ENCODE data around the gene ANKRD52.
"Not testable (repeated sequence)": the region's sequence is repeated elsewhere in the genome, so short reads cannot be mapped to it uniquely, and the experiment has no call there.

The ANKRD52 gene

GRCh38 chr12:56298828-56299227 lies 40.6 kb upstream of the ANKRD52 start:
- DNase-seq (ENCODE audit: insufficient read length, low spot score) (no peak), FAIRE-seq (no peak)
- no peak for TF ChIP-seq POLR2A (IDR thresholded peaks at IDR 0.05; ENCODE audit: low read depth, low read length)
- no peak for TF ChIP-seq SPI1 (IDR thresholded peaks at IDR 0.05; ENCODE audit: low read depth, low read length)
- no peak for TF ChIP-seq PAX5 (IDR thresholded peaks at IDR 0.05; ENCODE audit: insufficient read depth, low read length, severe bottlenecking)

DNA sequence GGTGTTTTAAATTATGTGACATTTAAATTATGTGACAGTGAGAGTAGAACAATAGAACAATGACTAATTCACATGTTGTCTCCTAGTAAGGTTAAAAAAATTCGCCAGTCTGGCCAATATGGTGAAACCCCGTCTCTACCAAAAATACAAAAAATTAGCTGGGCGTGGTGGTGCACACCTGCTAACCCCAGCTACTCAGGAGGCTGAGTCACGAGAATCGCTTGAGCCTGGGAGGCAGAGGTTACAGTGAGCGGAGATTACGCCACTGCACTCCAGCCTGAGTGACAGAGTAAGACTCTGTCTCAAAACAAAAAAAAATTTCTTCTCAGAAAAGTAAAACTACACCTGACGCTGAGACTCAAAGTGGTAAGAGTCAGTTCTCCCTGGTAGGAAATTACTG lies 39.2 kb upstream of the ANKRD52 start:
- no peak for TF ChIP-seq PAX5 (IDR thresholded peaks at IDR 0.05; ENCODE audit: insufficient read depth, low read length, severe bottlenecking)
- TF ChIP-seq TAF1 (IDR thresholded peaks at IDR 0.05; ENCODE audit: low read depth, low read length): no peak
- TF ChIP-seq SPI1 (IDR thresholded peaks at IDR 0.05; ENCODE audit: low read depth, low read length): no peak
- no peak for TF ChIP-seq POLR2AphosphoS5 (IDR thresholded peaks at IDR 0.05; ENCODE audit: low read depth, low read length)
- TF ChIP-seq POLR2A (IDR thresholded peaks at IDR 0.05; ENCODE audit: low read depth, low read length): no peak
- TF ChIP-seq POU2F2 (IDR thresholded peaks at IDR 0.05; ENCODE audit: low read depth, low read length): no peak
- no peak for DNase-seq (ENCODE audit: insufficient read length, low spot score)
- FAIRE-seq: no peak

DNA sequence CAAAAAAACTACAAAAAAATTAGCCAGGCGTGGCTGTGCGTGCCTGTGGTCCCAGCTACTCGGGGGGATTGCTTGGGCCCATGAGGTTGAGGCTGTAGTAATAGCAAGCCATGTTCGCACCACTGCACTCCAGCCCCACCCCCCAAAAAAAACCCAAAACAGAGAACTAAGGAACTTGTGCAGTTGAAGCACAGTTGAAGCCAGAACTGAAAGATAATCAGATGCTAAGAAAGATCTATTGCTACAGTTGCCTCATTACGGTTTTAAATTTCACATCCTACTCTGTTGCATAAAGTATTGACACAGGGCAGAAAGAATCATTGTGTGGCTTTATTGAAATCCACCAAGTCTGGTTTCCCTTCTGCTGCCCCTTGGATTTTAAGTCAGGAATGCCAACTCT lies 38.1 kb upstream of the ANKRD52 start:
- TF ChIP-seq POLR2AphosphoS5 (IDR thresholded peaks at IDR 0.05; ENCODE audit: low read depth, low read length): no peak
- no peak for TF ChIP-seq POLR2A (IDR thresholded peaks at IDR 0.05; ENCODE audit: low read depth, low read length)
- no peak for TF ChIP-seq TAF1 (IDR thresholded peaks at IDR 0.05; ENCODE audit: low read depth, low read length)
- no peak for TF ChIP-seq POU2F2 (IDR thresholded peaks at IDR 0.05; ENCODE audit: low read depth, low read length)
- peak; percentile 66 for TF ChIP-seq PAX5 (IDR thresholded peaks at IDR 0.05; ENCODE audit: insufficient read depth, low read length, severe bottlenecking)
- TF ChIP-seq SPI1 (IDR thresholded peaks at IDR 0.05; ENCODE audit: low read depth, low read length): no peak
- DNase-seq (ENCODE audit: insufficient read length, low spot score): no peak
- FAIRE-seq: no peak

GRCh38 chr12:56293795-56294194 lies 35.6 kb upstream of the ANKRD52 start:
- TF ChIP-seq POLR2A (IDR thresholded peaks at IDR 0.05; ENCODE audit: low read depth, low read length) (no peak), SPI1 (IDR thresholded peaks at IDR 0.05; ENCODE audit: low read depth, low read length) (no peak), POLR2AphosphoS5 (IDR thresholded peaks at IDR 0.05; ENCODE audit: low read depth, low read length) (no peak), POU2F2 (IDR thresholded peaks at IDR 0.05; ENCODE audit: low read depth, low read length) (no peak), TAF1 (IDR thresholded peaks at IDR 0.05; ENCODE audit: low read depth, low read length) (no peak), PAX5 (IDR thresholded peaks at IDR 0.05; ENCODE audit: insufficient read depth, low read length, severe bottlenecking) (no peak)
- no peak for FAIRE-seq
- no peak for DNase-seq (ENCODE audit: insufficient read length, low spot score)

DNA sequence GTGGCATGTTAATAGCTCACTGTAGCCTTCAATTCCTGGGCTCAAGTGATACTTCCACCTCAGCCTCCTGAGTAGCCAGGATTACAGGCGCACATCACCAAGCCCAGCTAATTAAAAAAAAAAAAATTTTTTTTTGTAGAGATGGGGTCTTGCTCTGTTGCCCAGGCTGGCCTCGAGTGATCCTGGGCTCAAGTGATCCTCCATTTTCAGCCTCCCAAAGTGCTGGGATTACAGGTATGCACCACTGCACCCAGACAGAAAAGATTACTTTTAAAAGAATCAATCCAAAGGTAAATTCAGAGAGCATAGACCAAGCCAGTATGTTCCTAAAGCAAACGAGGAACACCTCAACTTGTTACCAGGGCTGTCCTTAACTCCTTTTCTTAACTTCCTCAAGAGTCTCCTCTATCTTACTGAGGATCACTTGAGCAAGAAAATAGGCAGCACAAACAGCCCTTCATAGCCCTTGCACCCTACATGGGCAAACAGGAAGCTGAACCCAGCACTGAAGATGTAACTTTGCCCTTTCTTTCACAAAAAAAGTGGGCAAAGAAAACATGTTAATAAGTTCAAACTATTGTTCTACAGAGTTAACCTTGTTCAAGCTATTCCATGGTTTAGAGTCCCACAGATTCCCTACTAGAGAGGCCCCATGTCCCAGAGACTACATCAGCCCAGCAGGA lies 30.7 kb upstream of the ANKRD52 start:
- DNase-seq (ENCODE audit: insufficient read length, low spot score) (no peak), FAIRE-seq (no peak)
- TF ChIP-seq SPI1 (IDR thresholded peaks at IDR 0.05; ENCODE audit: low read depth, low read length) (no peak), PAX5 (IDR thresholded peaks at IDR 0.05; ENCODE audit: insufficient read depth, low read length, severe bottlenecking) (no peak), POLR2A (IDR thresholded peaks at IDR 0.05; ENCODE audit: low read depth, low read length) (no peak), TAF1 (IDR thresholded peaks at IDR 0.05; ENCODE audit: low read depth, low read length) (no peak), POLR2AphosphoS5 (IDR thresholded peaks at IDR 0.05; ENCODE audit: low read depth, low read length) (no peak), POU2F2 (IDR thresholded peaks at IDR 0.05; ENCODE audit: low read depth, low read length) (no peak)

- TF ChIP-seq POU2F2 (IDR thresholded peaks at IDR 0.05; ENCODE audit: low read depth, low read length) (no peak), TAF1 (IDR thresholded peaks at IDR 0.05; ENCODE audit: low read depth, low read length) (no peak), POLR2A (IDR thresholded peaks at IDR 0.05; ENCODE audit: low read depth, low read length) (no peak), SPI1 (IDR thresholded peaks at IDR 0.05; ENCODE audit: low read depth, low read length) (no peak), PAX5 (IDR thresholded peaks at IDR 0.05; ENCODE audit: insufficient read depth, low read length, severe bottlenecking) (no peak), POLR2AphosphoS5 (IDR thresholded peaks at IDR 0.05; ENCODE audit: low read depth, low read length) (no peak)
- FAIRE-seq (no peak), DNase-seq (ENCODE audit: insufficient read length, low spot score) (no peak)
These were observed 28.1 kb upstream of the ANKRD52 start for GRCh38 chr12:56286044-56286830.

DNA sequence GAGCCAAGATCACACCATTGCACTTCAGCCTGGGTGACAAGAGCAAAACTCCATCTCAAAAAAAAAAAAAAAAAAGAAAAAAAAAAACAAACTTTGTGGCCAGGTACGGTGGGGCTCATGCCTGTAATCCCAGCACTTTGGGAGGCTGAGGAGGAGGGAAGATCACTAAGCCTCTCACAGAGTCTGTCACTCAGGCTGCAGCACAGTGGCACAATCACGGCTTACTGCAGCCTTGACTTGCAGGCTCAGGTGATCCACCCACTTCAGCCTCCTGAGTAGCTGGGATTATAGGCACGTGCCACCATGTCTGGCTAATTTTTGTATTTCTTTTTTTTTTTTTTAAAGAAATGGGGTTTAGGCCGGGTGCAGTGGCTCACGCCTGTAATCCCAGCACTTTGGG lies 26.1 kb upstream of the ANKRD52 start:
- FAIRE-seq; DNase-seq (ENCODE audit: insufficient read length, low spot score): not testable (repeated sequence)

DNA sequence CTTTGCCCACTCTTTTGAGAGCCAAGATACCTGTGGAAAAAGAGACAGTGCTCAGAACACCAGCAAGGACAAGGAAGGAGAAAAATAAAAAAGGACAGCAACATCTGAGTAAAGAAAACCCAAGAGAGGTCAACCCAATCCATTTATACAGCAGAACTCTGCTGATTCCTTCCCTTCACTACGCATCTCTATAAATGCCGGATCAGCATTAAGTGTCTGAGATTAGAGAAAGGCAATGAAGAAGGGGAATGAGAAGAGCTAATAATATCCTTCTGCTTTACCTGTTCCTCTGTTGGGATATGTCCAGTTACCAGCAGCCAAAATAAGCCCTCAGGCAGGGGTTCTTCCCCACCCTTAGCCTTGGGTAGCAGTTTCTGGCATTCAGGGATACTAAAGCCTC lies 24.4 kb upstream of the ANKRD52 start:
- DNase-seq (ENCODE audit: insufficient read length, low spot score) (no peak), FAIRE-seq (no peak)
- TF ChIP-seq SPI1 (IDR thresholded peaks at IDR 0.05; ENCODE audit: low read depth, low read length): no peak
- no peak for TF ChIP-seq POU2F2 (IDR thresholded peaks at IDR 0.05; ENCODE audit: low read depth, low read length)

DNA sequence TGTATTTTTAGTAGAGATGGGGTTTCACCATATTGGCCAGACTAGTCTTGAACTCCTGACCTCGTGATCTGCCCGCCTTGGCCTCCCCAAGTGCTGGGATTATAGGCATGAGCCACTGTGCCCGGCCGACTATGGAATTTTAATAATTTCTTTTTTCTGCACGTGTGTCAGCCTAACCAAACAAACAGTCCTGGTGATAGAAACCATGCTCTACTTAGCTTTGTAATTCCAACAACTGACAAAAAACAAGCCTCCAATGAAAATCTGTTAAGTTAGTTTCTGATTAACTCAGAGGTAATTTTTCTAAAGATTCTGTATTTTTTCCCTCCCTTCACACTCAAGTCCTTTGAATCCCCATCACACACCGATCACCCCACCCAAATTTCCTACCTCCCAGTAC lies 23.8 kb upstream of the ANKRD52 start:
- TF ChIP-seq TAF1 (IDR thresholded peaks at IDR 0.05; ENCODE audit: low read depth, low read length) (no peak), PAX5 (IDR thresholded peaks at IDR 0.05; ENCODE audit: insufficient read depth, low read length, severe bottlenecking) (no peak), POLR2AphosphoS5 (IDR thresholded peaks at IDR 0.05; ENCODE audit: low read depth, low read length) (no peak), SPI1 (IDR thresholded peaks at IDR 0.05; ENCODE audit: low read depth, low read length) (no peak), POU2F2 (IDR thresholded peaks at IDR 0.05; ENCODE audit: low read depth, low read length) (no peak)
- FAIRE-seq (no peak), DNase-seq (ENCODE audit: insufficient read length, low spot score) (no peak)

GRCh38 chr12:56280849-56281248 lies 22.7 kb upstream of the ANKRD52 start:
- DNase-seq (ENCODE audit: insufficient read length, low spot score) (no peak), FAIRE-seq (no peak)
- no peak for TF ChIP-seq POLR2A (IDR thresholded peaks at IDR 0.05; ENCODE audit: low read depth, low read length)
- no peak for TF ChIP-seq POLR2AphosphoS5 (IDR thresholded peaks at IDR 0.05; ENCODE audit: low read depth, low read length)
- no peak for TF ChIP-seq POU2F2 (IDR thresholded peaks at IDR 0.05; ENCODE audit: low read depth, low read length)
- no peak for TF ChIP-seq SPI1 (IDR thresholded peaks at IDR 0.05; ENCODE audit: low read depth, low read length)
- TF ChIP-seq PAX5 (IDR thresholded peaks at IDR 0.05; ENCODE audit: insufficient read depth, low read length, severe bottlenecking): no peak
- no peak for TF ChIP-seq TAF1 (IDR thresholded peaks at IDR 0.05; ENCODE audit: low read depth, low read length)
